WTC11 (cell line): ENCODE results near the gene TSACC.

Experiments used
- GABPB1 ChIP-seq: sonication (generic); formaldehyde crosslinking; IDR thresholded peaks from 2 replicates; pipeline ENCODE4 v1.8.1; 2023; ENCODE audit warnings: mild to moderate bottlenecking, missing genetic modification reagents
- MLX ChIP-seq: sonication (generic); formaldehyde crosslinking; IDR thresholded peaks from 2 replicates; pipeline ENCODE4 v1.8.1; 2023; ENCODE audit warnings: mild to moderate bottlenecking, missing genetic modification reagents, moderate library complexity
- TF ChIP-seq, protein P1 (sequence below): fragments of 200-600 bp; IDR thresholded peaks from 2 replicates; pipeline ENCODE4 v1.8.0; 2022; ENCODE audit warnings: antibody characterized with exemption

DNA sequence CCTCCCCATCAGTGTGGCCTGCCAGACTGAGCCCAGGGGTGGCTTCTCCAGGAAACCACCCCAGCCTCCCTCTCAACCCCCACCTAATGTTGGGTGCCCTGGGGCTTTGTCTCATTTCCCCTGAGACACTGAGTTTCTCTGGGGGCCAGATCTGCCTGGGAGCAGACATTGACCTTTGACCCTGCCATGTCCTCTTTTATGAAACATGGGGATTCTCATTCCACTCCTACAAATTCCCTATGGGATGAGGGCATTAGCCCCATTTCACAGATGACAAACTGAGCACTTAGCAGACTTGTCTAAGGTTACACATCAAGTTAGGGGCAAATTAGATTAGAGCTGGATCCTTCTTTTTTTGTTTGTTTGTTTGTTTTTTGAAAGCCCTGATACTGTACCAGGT is 54.8 kb downstream of the TSACC start:
- TF ChIP-seq MLX (CRISPR knock-in tag) (no peak), GABPB1 (CRISPR knock-in tag) (no peak)
- TF ChIP-seq, protein P1, sequence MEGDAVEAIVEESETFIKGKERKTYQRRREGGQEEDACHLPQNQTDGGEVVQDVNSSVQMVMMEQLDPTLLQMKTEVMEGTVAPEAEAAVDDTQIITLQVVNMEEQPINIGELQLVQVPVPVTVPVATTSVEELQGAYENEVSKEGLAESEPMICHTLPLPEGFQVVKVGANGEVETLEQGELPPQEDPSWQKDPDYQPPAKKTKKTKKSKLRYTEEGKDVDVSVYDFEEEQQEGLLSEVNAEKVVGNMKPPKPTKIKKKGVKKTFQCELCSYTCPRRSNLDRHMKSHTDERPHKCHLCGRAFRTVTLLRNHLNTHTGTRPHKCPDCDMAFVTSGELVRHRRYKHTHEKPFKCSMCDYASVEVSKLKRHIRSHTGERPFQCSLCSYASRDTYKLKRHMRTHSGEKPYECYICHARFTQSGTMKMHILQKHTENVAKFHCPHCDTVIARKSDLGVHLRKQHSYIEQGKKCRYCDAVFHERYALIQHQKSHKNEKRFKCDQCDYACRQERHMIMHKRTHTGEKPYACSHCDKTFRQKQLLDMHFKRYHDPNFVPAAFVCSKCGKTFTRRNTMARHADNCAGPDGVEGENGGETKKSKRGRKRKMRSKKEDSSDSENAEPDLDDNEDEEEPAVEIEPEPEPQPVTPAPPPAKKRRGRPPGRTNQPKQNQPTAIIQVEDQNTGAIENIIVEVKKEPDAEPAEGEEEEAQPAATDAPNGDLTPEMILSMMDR, result no peak
